CD4-positive, alpha-beta T cell treated with Interleukin-4 for 1 hour (primary cell): ENCODE measurements around the gene MPDZ.

Source experiments
- DNase-seq, 2 donors: peaks; one replicate each; pipeline ENCODE4 v3.0.0-alpha.2; 2020 to 2022

The MPDZ gene

GRCh38 chr9:13174906-13175639, 104.4 kb downstream of the MPDZ start:
- no peak for DNase-seq

GRCh38 chr9:13173553-13173952, 105.9 kb downstream of the MPDZ start:
- DNase-seq, result no peak

GRCh38 chr9:13171261-13171660, 108.2 kb downstream of the MPDZ start:
- DNase-seq, result no peak

DNA sequence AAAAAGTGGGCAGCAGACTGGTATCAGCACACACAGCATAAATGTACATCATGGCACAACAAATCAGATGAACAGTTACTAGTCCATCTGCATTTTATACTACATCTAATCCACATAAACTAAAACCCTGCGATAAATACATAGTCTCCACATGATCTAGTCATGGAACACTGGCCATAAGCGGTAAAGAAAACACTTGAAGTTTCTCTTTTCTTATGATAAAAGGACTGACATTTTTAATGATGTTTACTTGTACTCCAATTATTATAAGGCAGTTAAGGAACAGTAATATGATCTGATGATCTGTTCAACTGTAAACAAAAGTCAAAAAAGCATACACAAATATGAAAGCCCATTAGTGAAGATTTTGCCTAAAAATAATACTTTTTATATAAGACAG, 112.5 kb downstream of the MPDZ start:
- no peak for DNase-seq

- no peak for DNase-seq
Observed at GRCh38 chr9:13165956-13166355, 113.5 kb downstream of the MPDZ start.

DNA sequence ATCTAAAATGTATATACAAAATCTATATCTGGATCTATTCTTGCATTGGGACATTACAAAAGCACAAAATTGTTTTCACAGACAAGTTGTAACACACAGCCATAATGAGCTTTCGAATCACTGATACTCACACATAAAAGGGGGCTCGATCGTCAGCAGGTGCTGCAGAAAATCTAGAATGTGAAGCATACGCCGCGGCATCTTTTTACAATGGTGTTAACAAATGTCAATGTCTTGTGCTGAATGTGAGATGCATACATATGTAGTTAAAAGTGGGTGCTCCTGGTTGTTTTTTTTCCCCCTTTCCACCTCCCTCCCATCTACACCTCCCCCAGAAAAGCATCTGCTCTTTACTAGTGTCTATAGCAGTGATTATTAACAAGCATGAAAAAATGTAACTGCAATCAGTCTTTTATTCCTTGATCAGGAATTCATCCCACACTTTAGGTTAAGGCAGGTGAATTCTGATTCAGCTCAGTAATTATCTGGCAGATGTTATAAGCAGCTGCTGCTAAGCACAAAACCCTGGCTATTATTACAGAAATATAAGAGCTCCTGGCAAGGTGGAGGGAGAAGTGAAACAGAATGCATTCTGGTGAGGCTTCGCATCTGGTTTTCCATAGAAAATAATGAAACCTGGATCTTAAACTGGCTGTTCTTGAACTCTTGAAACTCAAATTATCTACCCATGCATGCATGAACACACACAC, 114.1 kb downstream of the MPDZ start:
- no peak for DNase-seq

DNA sequence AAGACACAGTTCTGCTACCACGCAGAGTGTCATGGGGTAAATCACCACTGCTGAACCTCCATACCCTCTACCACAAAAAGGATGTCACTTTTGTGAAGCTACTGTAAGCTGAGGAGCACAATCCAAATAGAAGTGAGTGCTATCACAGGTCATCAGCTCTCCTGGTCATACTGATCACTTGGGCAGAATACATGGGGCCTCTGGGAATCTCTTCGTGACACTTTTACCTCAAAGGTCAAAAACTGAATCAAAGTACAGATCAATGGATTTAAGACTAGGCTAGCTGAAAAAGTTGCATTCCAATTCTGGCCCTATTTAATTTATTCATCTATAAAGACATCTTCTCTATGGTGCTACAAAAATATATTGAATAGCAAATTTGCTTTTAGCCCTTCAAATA, 115.5 kb downstream of the MPDZ start:
- no peak for DNase-seq

- no peak for DNase-seq
Observed at GRCh38 chr9:13163287-13163686, 116.2 kb downstream of the MPDZ start.

- DNase-seq, result no peak
Observed at GRCh38 chr9:13160051-13160450, 119.4 kb downstream of the MPDZ start.

DNA sequence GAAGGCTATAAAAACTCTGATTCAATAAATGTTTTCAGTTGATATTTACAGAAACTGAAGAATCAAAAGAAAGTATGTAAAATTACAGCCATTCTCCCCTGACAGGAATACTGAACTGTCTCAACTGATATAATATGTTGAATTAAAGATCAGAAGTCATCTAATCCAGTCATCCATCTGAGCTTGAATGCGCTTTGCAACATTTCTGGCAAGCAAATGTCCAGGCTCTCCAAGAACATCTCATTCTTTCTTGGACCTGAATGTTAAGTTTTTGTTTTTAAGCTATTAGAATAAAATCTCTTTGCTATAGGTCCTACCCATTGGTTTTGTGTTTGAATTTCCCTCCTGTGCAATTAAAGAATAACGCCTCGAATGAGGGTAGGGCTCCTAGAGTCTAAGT, 120.5 kb downstream of the MPDZ start:
- no peak for DNase-seq

GRCh38 chr9:13151489-13151888, 128.0 kb downstream of the MPDZ start:
- no peak for DNase-seq

DNA sequence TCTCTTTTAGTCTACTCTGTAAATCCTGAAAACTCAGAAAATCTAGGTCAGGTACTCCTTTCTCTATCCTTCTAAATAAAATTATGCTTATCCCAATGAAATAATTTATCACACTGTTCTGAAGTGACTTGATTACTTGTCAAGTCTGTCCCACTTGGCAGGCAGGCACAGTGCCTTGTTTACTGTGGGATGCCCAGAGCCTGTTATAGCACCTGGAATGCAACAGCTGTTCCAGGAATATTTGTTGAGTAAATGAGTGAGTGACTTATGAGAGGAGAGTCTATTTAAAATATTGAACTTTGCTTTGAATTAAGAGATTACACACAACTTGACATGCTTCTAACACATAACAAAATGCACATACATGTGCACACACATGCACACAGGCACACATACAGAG, 130.0 kb downstream of the MPDZ start:
- DNase-seq, result no peak

DNA sequence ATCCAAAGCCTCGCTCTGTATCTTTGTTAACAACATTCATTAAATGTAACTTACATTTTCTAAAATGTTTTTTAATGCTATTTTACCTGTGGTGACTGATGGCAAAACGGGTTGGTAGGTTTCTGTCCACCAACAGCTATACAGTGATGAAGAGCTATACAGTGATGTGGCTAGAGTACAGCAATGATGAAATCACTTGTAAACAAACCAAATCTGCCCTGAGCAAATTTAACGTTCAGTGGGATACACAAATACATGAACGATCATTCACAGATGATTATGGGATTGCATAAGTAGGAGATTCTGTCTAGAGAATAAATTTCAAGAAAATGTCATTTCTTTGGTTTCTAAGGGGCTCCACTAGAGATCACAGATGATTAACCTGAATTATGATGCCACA, 132.7 kb downstream of the MPDZ start:
- DNase-seq, result no peak

DNA sequence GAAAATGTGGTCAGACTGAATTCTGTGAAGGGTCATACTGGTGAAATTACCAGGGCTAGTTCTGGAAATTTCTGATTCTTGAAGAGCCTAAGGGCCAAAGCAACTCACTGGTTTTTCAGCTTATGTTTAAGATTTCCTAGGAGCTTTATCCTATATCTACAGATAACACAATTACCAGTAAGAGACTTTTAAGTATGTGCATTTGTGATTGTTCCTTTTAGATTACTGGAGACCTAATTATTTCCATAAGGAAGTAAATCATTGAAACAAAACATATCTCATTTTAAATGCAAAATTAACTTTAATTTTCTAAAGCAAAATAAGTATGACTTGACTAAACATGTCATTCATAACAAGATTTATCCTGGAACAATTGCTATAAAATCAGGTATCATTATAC, 134.2 kb downstream of the MPDZ start:
- no peak for DNase-seq

DNA sequence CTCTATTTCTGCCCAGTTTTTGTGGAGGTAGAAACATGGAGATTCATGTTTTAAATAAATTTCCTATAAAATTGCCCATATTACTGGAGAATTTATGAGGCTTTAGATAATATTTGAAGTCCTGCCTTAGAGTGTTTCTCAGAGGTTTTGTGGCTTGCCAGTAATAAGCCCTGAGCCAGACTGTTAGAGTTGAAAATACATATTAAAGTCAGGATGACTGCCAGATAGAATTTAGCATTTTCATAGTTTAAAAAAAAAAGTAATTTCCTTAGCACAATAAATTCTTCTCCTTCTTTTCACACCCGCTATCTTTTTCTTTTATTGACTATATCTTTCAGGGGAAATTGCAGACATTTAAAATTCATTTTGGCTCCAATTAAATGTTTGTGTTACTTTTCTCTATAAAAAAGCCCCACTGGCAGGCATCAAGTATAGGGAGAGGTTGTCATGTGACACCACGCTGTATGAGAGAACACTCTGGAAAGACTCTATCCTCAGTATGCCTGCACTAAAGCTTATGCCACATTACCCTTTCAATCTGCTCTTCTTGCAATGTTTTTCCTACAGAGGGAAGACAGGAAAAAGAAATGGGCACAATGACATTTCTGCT, 135.2 kb downstream of the MPDZ start:
- DNase-seq, result no peak

DNA sequence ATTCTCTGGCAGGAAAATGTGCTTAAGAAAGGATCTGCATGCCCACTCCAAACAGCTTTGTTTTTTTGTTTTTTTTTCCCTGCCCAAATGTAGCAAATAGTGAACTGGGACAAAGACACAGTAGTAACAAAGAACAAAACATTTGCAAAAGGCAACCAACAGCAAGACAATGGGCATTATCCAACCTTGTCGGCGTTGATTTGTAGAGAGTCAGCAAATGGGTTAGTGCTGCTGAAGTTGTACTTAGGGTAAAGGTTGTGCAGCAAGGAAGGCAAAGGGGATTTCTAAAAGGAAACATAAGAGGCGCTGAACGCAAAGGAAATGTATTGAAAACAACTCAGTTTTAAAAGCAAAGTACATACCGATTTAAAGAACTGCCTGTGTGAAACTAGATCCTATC, 136.2 kb downstream of the MPDZ start:
- no peak for DNase-seq

GRCh38 chr9:13142776-13143175, 136.7 kb downstream of the MPDZ start:
- no peak for DNase-seq

- no peak for DNase-seq
Observed at GRCh38 chr9:13141629-13142028, 137.9 kb downstream of the MPDZ start.

DNA sequence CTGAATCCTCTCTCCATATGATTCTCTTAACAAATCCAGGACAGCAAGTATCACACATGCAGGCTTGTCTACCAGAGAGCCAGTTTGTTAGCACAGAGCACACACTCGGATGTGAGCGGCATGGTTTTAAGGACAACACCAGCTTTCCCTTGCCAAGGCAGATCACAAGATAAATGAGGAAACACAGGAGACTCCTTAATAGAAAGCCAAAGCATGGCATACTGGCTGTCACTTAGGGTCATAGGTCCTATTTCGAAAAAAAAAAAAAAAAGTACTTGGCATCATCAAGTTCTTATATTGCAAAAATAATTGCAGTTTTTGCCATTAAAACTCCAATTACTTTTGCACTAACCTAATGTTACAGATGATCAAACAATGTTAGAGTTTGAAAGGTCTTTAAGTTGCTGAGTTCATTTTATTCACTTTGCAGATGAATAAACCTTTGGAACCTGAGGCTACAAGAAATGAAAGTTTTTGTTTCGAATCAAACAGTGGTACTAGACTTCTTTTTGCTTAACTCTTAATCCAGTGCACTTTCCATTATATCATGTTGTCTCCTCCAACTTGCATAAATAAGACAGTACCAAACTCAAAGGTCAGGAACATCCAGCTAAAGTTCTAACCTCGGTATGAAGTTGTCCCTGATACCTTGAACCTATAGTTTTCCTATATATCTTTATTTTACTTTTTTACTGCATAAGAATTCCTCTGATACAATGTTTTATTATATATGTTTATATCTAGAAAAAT, 138.5 kb downstream of the MPDZ start:
- DNase-seq, result no peak

DNA sequence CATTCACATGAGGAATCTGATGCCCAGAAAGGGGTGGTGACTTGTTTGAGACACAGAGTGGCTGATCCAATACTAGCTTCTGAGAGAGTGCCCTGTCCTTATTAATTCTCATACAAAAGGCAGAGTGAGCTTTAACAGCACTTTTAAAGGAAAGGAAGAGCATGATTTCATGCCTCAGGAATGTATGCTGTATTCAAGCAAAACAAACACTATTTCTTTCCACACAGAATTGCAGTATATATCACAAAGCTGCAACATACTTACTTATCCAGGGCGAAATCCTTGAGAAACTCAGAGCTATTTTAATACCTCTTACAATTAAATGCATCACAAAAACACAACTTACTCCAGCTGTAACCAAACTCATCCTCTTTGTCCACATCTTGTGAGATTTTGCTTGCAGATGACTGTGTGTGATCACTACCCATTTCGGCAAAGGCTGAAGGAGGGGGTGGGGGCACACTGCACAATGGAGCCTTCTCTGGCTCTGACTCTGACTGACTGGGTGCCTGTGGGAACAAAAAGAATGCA, 139.8 kb downstream of the MPDZ start:
- DNase-seq, result no peak

DNA sequence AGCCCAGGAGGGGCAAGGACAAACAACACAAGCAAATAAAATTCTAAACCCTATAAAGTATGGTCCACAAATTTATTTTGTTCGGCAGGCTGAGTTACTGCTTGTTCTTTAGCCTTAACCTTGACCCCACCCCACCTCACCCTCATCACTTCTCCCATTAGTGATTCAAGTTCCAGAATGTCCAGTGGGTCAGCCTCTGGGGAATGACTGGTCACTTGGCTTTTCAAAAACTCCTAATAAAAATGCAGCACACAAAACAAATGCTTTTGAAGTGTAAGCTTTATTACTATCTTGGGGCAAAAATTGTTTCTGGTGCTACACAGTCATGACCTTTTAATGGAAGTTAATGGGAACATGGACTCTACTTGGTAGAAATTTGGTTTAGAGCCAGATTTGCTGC, 142.1 kb downstream of the MPDZ start:
- no peak for DNase-seq

DNA sequence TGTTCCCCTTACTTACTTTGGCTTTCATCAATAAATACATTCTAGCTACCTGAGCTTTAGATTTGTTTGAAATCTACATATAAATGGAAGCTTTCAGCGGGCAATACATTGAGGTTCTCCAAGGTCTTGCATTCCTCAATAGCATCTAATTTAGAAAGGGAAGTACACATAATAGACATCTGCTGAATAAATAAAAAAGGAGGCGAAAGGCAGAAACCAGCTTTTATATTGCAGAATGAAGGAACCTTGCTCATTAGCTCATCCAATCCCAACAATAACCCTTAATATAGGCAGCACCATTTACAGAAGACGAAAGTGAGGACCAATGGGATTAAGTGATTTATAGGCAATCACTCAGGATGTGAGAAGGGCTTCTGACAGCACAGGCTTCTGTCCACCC, 147.5 kb downstream of the MPDZ start:
- no peak for DNase-seq

DNA sequence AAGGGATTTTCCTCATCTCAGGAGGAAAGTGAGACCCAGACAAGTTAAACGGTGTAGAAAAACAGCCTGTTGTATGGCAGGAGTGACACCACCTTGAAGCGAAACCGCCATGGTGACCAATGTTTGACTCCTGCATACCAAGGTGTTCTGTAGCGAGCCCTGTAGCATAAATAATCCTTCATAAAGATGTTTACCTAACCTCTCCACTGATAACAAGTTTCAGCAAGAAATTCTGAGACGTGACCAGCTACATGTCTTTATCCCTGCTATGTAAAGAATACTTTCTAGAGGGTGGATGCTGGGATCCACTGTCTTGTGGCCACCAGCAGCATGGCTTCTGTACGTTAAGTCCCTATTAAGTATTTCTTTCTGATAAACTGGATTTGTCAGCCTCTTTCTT, 148.1 kb downstream of the MPDZ start:
- no peak for DNase-seq
